HG02852 (cell line): Measurements from ENCODE around the gene UQCRH.
"Not testable (repeated sequence)": the region's sequence is repeated elsewhere in the genome, so short reads cannot be mapped to it uniquely, and the experiment has no call there.

Experiments used
- ATAC-seq: cut with Tn5 transposase; IDR thresholded peaks from one replicate; pipeline ENCODE4 v1.9.1; 2021; ENCODE audit warnings: mild to moderate bottlenecking, moderate library complexity; ENCODE audit not compliant: unreplicated experiment

The UQCRH gene

DNA sequence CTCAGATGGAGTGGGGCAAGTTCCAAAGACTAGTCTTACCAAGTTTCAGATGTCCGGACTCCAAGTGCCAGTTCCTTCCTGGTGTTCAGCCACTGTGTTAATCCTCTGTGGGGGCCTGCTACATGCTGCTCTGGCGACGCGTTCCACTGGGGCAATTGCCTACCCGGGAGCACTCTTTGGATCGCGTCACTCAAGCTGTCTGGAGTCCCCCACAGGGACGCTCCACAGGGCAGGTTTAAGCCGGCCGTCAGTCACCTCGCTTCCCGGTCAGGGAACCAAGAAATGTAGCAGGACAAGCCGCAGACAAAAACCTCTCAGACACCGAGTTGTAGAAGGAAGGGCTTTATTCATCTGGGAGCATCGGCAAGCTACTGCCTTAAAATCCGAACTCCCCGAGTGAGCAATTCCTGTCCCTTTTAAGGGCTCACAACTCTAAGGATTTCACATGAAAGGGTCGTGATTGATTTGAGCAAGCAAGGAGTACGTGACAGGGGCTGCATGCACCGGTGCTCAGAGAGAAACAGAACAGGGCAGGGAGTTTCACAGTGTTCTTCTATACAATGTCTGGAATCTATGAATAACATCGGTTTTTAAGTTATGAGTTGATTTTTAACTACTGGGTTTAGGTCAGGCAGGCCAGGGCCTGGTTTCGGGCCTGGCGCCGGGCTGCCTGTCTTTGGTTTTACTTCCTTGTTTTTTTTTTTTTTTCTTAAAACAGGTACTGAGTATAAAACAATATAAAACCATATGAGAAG is 28.5 kb downstream of the UQCRH start:
- ATAC-seq, result peak; percentile 40

GRCh38 chr1:46333300-46334029 is 30.0 kb downstream of the UQCRH start:
- ATAC-seq, result no peak

GRCh38 chr1:46334030-46334384 is 30.5 kb downstream of the UQCRH start:
- no peak for ATAC-seq

DNA sequence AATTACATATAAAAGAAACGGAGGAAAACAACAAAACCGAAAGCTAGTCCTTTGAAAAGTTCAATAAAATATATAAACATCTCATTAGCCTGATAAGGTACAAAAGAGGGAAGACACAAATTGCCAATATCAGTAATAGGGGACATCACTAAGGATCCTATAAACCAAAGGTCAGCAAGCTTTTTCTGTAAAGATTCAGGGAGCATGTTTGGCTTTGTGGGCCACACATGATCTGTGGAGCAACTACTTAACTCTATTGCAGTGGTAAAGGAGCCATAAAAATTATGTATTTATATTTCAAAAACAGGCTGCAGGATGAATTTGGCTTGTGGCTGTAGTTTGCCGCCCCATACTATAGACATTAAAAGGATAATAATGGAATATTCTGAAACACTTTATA is 31.6 kb downstream of the UQCRH start:
- ATAC-seq, result no peak

- ATAC-seq, result not testable (repeated sequence)
Measured at GRCh38 chr1:46337409-46337808, 33.9 kb downstream of the UQCRH start.

DNA sequence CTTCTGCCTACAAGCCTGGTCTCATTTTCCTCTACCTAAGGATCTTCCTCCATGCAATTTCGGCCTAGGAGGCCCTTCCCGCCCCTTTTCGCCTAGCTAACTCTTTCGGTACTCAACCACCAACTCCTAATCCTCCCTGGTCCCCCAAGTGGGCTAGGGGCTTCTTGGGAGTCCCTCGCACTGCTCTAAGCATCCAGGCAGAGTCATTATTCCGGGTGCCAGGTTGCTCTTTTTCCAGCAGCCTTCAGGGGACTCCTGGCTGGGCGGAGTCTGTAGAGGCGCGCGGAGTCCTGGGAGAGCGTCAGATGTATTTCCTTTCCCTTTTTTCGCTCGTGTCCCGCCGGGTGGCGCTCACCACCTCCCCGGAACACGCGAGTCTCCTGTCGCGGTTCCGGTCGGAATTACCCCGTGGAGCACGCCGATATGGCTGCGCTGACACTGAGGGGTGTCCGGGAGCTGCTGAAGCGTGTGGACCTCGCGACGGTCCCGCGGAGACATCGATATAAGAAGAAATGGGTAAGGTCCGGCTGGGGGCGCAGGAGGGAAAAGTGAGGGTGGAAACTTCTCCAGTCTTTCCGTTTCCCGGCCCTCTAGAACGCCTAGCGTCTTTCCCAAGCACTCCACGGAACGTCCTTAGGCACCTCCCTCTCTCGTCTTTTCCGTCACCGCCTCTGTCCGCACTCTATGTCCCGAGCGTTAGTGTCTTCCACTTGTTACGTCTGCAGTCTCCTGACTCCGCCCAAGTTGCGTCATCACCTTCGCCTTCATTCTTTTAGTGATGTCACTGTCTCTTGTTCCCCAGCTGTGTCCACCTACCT is 37.1 kb downstream of the UQCRH start, which contains the start of gene NSUN4:
Gene NSUN4 (plus strand): TSS at position 404 of the 818 bp plus-strand sequence. CDS start 20 bp downstream, at position 424.
- ATAC-seq, result peak; percentile 82

GRCh38 chr1:46341222-46342083 is 38.0 kb downstream of the UQCRH start:
- ATAC-seq, result no peak

DNA sequence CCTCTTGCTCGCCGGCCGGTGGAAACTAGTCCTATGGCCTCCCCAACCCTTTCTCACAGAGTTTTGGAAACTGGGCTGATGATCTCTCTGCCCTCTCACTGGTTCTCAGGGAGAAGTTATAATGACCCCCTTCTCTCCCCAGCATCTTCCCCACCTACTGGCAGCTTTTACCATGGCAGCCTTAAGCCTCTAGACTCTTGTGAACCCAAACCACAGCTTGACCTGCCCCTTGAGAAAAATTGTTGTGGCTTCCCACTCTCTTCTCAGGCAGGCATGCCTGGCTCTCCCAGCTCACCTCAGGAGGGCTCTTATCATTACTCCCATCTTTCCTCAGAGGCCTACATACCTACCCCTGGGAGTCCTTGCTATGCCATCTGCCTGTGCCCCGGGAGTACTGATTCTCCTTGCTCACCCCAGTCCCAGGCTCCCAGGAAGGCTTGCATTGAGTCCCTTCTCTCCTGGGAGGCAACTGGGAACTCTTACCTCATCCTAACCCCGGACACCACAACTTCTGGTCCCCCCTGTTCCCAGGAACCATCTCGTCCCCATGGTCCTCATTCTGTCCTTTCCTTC is 38.7 kb downstream of the UQCRH start:
- no peak for ATAC-seq

- ATAC-seq, result no peak
Measured at GRCh38 chr1:46342677-46343350, 39.3 kb downstream of the UQCRH start.

GRCh38 chr1:46343351-46343695 is 39.8 kb downstream of the UQCRH start:
- ATAC-seq, result no peak

DNA sequence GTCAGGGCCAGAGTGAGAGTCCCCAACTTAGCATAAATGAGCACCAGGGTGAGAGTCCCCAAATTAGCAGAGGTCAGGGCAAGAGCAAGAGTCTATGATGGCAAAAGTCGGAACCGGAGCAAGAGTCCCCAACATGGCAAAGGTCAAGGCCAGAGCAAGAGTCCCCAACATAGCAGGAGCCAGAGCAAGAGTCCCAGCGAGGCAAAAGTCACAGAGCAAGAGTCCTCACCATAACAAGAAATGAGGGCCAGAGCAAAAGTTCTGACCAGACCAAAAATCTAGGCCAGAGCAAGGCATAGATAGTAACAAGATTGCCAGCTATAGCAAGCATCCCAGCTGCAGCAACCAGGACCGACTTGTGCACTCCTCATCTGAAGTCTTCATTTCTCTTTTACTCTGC is 40.2 kb downstream of the UQCRH start:
- no peak for ATAC-seq

DNA sequence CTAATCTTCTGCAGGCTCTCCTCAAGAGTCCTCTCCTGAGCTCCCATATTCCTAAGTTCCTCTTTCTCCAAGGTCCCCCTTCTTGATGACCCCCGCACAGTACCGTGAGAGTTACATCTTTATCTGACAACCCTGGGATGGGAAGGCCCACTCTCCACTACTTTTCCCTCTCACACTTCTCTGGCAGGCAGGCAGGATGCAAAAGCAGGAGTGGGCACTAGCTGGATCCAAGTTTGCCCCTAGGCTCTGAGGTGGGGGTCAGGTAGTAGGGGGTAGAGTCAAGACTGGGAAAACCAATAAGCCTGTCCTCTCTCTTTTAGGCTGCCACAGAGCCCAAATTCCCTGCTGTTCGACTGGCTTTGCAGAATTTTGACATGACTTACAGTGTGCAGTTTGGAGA is 41.0 kb downstream of the UQCRH start:
- ATAC-seq, result no peak

GRCh38 chr1:46345281-46345680 is 41.8 kb downstream of the UQCRH start:
- ATAC-seq, result no peak

DNA sequence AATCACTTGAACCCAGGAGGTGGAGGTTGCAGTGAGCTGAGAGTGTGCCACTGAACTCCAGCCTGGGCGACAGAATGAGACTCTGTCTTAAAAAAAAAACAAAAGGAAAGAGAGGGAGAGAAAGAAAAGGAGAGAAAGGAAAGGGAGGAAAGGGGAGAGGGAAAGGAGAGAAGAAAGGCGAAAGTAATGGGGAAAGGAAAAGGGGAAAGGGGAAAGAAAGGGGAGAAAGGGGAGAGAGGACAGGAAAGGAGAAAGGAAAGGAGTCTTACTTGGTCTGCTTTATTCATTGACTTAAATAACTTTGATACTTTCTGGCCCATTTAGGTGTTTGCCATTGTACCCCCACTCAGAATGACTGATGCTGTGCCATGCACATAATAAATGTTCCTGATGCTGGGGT is 48.9 kb downstream of the UQCRH start:
- ATAC-seq, result no peak

GRCh38 chr1:46355920-46356319 is 52.4 kb downstream of the UQCRH start:
- ATAC-seq, result not testable (repeated sequence)

DNA sequence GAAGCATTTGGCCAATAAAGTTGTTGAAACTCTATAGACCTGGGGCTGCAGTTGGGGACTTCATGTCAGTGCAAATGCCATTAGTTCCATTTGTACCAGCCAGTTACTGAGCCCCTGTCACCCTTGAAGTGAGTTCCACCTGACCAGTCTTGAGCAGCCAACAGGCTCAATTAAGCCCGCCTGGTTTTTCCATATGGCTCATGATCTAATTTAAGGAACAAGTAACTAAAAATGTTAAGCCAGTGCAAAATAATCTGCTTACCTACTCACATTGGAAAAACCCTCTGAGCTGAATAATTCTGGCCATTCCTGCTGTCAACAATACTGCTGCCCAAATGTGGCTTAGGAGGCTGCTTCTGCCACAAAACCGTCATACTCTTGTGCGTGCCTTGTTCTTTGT is 58.7 kb downstream of the UQCRH start:
- ATAC-seq, result no peak

DNA sequence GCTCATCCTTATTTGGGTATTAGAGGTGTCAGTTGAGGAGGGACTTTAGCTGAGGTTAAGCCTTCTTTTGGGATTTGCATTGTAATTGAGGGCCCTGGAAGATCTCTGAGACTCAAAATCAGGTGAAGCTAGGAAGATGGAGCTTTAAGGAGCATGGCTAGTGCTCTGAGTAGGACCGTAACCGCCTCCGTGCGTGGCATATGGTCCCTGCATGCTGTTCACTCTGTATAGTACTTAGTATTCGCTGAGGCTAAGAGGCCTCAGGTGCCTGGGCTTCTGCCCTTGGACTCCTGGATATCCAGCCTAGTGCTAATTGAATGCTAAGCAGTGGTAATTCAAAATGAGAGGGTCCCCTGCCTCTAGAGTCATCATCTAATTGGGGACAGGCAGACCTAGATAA is 59.6 kb downstream of the UQCRH start:
- ATAC-seq, result no peak

GRCh38 chr1:46364612-46365011 is 61.1 kb downstream of the UQCRH start:
- no peak for ATAC-seq

GRCh38 chr1:46365796-46366195 is 62.3 kb downstream of the UQCRH start:
- ATAC-seq, result not testable (repeated sequence)
